GM12872 (cell line): ENCODE data around the gene GLTP.

Experiments
- CTCF ChIP-seq: IDR thresholded peaks from 3 replicates; pipeline ENCODE4 v1.5.1; 2011; ENCODE audit warnings: low read depth, mild to moderate bottlenecking, low read length, moderate library complexity; ENCODE audit not compliant: insufficient read depth

GLTP gene

GRCh38 chr12:109899783-109900751, 19.7 kb upstream of the GLTP start, which contains the start of gene TCHP:
Gene TCHP (plus strand): TSS chr12:109900274. CDS start chr12:109903027, 2,753 bp downstream.
- TF ChIP-seq CTCF: peak; percentile 31; the same call in 2 of the 3 replicates

GRCh38 chr12:109897029-109897428, 16.7 kb upstream of the GLTP start:
- no peak for TF ChIP-seq CTCF

GRCh38 chr12:109896188-109896587, 15.8 kb upstream of the GLTP start:
- no peak for TF ChIP-seq CTCF

GRCh38 chr12:109894939-109895338, 14.6 kb upstream of the GLTP start:
- TF ChIP-seq CTCF: no peak

GRCh38 chr12:109893261-109893995, 13.1 kb upstream of the GLTP start:
- TF ChIP-seq CTCF: no peak

GRCh38 chr12:109892748-109893147, 12.4 kb upstream of the GLTP start:
- TF ChIP-seq CTCF: no peak

- no peak for TF ChIP-seq CTCF
Measured at GRCh38 chr12:109892165-109892715, 11.9 kb upstream of the GLTP start.
